Vagina (tissue), 2 donors: ENCODE measurements around the gene UNC13A.

Source experiments
- CTCF ChIP-seq, 3 experiments: fragments of 450-650 bp in 2 of 3; fragments of 200-600 bp in 1 of 3; sonication (generic) in 1 of 3; IDR thresholded peaks; one replicate each; pipeline ENCODE4 v1.5.1; 2017 to 2019; ENCODE audit warnings: antibody characterized with exemption in 3 of 3, mild to moderate bottlenecking in 2 of 3, moderate library complexity in 2 of 3
- POLR2A ChIP-seq, 2 donors: fragments of 450-650 bp; IDR thresholded peaks; one replicate each; pipeline ENCODE4 v1.6.1; 2017; ENCODE audit warnings: antibody characterized with exemption in 2 of 2, mild to moderate bottlenecking in 2 of 2, moderate library complexity in 2 of 2
- POLR2AphosphoS5 ChIP-seq, 2 donors: sonication (generic); formaldehyde crosslinking; IDR thresholded peaks; one replicate each; pipeline ENCODE4 v1.9.0; 2017; ENCODE audit warnings: antibody characterized with exemption in 2 of 2, mild to moderate bottlenecking in 2 of 2, low read depth in 1 of 2; ENCODE audit not compliant: insufficient read depth in 1 of 2

- TF ChIP-seq CTCF (IDR thresholded peaks at IDR 0.05) (no peak), POLR2A (IDR thresholded peaks at IDR 0.05) (no peak), POLR2AphosphoS5 (IDR thresholded peaks at IDR 0.05; ENCODE audit: insufficient read depth in 1 of 2, low read depth in 1 of 2) (no peak)
These were observed 128.0 kb downstream of the UNC13A start for GRCh38 chr19:17560205-17560595.
